WTC11 (cell line): ENCODE results near the gene USP10. TPM values are rescaled to one million over a fixed set of nuclear protein-coding genes. Genes with fewer than 3 reads are reported as not detected.

Source experiments
- ATAC-seq: fragments of 200-7000 bp; cut with Tn5 transposase; 2 replicates; pipeline ENCODE4 v1.10.0; 2021; ENCODE audit warnings: mild to moderate bottlenecking, moderate library complexity
- CTCF ChIA-PET: fragments of 300-600 bp; sonication (Branson Sonifier 250); formaldehyde crosslinking; loops from one replicate; lab custom pipeline; 2021; ENCODE audit warnings: antibody characterized with exemption; lab: Charles Lee
- POLR2A ChIA-PET: fragments of 350-600 bp; sonication (Branson Sonifier 250); formaldehyde crosslinking; loops from one replicate; lab custom pipeline; 2021; ENCODE audit warnings: antibody characterized with exemption; lab: Charles Lee
- DNase-seq: peaks from one replicate; pipeline ENCODE4 v3.0.0; 2021; ENCODE audit warnings: low spot score
- H3K27ac Mint-ChIP-seq: 2 replicates; pipeline ENCODE4 v1.8.0; 2021; ENCODE audit warnings: mixed read lengths
- H3K27me3 Mint-ChIP-seq: 2 replicates; pipeline ENCODE4 v1.8.0; 2021; ENCODE audit warnings: low read depth, mild to moderate bottlenecking, moderate library complexity, mixed read lengths
- H3K36me3 Mint-ChIP-seq: 2 replicates; pipeline ENCODE4 v1.8.0; 2021; ENCODE audit warnings: mixed read lengths
- H3K4me1 Mint-ChIP-seq: 2 replicates; pipeline ENCODE4 v1.8.0; 2022; ENCODE audit warnings: mixed read lengths
- H3K4me3 Mint-ChIP-seq: 2 replicates; pipeline ENCODE4 v1.8.0; 2021; ENCODE audit warnings: mild to moderate bottlenecking, moderate library complexity, mixed read lengths
- H3K9me3 Mint-ChIP-seq: 2 replicates; pipeline ENCODE4 v1.8.0; 2021; ENCODE audit warnings: mixed read lengths
- E2F4 ChIP-seq: sonication (generic); formaldehyde crosslinking; IDR thresholded peaks from 2 replicates; pipeline ENCODE4 v1.8.1; 2022; ENCODE audit warnings: low read depth, mild to moderate bottlenecking, moderate library complexity, missing genetic modification reagents, borderline replicate concordance
- ELF4 ChIP-seq: sonication (generic); formaldehyde crosslinking; IDR thresholded peaks from 2 replicates; pipeline ENCODE4 v1.8.1; 2022; ENCODE audit warnings: low read depth, mild to moderate bottlenecking, moderate library complexity, missing genetic modification reagents
- ESRRA ChIP-seq: sonication (generic); formaldehyde crosslinking; IDR thresholded peaks from 2 replicates; pipeline ENCODE4 v1.8.1; 2022; ENCODE audit warnings: mild to moderate bottlenecking, missing genetic modification reagents, borderline replicate concordance
- ETV6 ChIP-seq: sonication (generic); formaldehyde crosslinking; IDR thresholded peaks from 2 replicates; pipeline ENCODE4 v1.8.1; 2022; ENCODE audit warnings: mild to moderate bottlenecking, missing genetic modification reagents
- GTF2I ChIP-seq: fragments of 250-450 bp; sonication (Bioruptor Pico); conservative IDR thresholded peaks from 2 replicates; pipeline ENCODE4 v1.4.0; 2021; ENCODE audit warnings: mild to moderate bottlenecking
- HMGA2 ChIP-seq: fragments of 250-450 bp; sonication (Bioruptor Pico); IDR thresholded peaks from 2 replicates; pipeline ENCODE4 v1.4.0; 2021; ENCODE audit warnings: mild to moderate bottlenecking, moderate library complexity
- JUN ChIP-seq: sonication (generic); formaldehyde crosslinking; IDR thresholded peaks from 2 replicates; pipeline ENCODE4 v1.8.0; 2023; ENCODE audit warnings: mild to moderate bottlenecking, missing genetic modification reagents
- MYBL2 ChIP-seq: sonication (generic); formaldehyde crosslinking; IDR thresholded peaks from 2 replicates; pipeline ENCODE4 v1.8.1; 2023; ENCODE audit warnings: mild to moderate bottlenecking, moderate library complexity, missing genetic modification reagents
- NFATC4 ChIP-seq: fragments of 250-450 bp; sonication (Bioruptor Pico); IDR thresholded peaks from 2 replicates; pipeline ENCODE4 v1.9.0; 2021; ENCODE audit warnings: mild to moderate bottlenecking
- NFYB ChIP-seq: sonication (generic); formaldehyde crosslinking; conservative IDR thresholded peaks from 2 replicates; pipeline ENCODE4 v1.8.0; 2022; ENCODE audit warnings: low read depth, missing genetic modification reagents
- NR2C2 ChIP-seq: sonication (generic); formaldehyde crosslinking; IDR thresholded peaks from 2 replicates; pipeline ENCODE4 v1.8.0; 2022; ENCODE audit warnings: mild to moderate bottlenecking, missing genetic modification reagents
- SMAD3 ChIP-seq: sonication (generic); formaldehyde crosslinking; IDR thresholded peaks from 2 replicates; pipeline ENCODE4 v1.8.0; 2022; ENCODE audit warnings: missing genetic modification reagents, mild to moderate bottlenecking, borderline replicate concordance
- SP1 ChIP-seq: sonication (generic); formaldehyde crosslinking; conservative IDR thresholded peaks from 2 replicates; pipeline ENCODE4 v1.8.1; 2022; ENCODE audit warnings: missing genetic modification reagents
- USF1 ChIP-seq: sonication (generic); formaldehyde crosslinking; IDR thresholded peaks from 2 replicates; pipeline ENCODE4 v1.8.0; 2022; ENCODE audit warnings: mild to moderate bottlenecking, missing genetic modification reagents
- USF2 ChIP-seq: sonication (generic); formaldehyde crosslinking; IDR thresholded peaks from 2 replicates; pipeline ENCODE4 v1.8.1; 2023; ENCODE audit warnings: mild to moderate bottlenecking, missing genetic modification reagents, moderate library complexity
- ZBTB21 ChIP-seq: sonication (generic); formaldehyde crosslinking; IDR thresholded peaks from 2 replicates; pipeline ENCODE4 v1.8.1; 2023; ENCODE audit warnings: mild to moderate bottlenecking, missing genetic modification reagents, borderline replicate concordance
- ZNF121 ChIP-seq: sonication (generic); formaldehyde crosslinking; IDR thresholded peaks from 2 replicates; pipeline ENCODE4 v1.8.0; 2023; ENCODE audit warnings: missing genetic modification reagents
- ZNF138 ChIP-seq: sonication (generic); formaldehyde crosslinking; conservative IDR thresholded peaks from 2 replicates; pipeline ENCODE4 v1.8.1; 2022; ENCODE audit warnings: mild to moderate bottlenecking, moderate library complexity, missing genetic modification reagents
- ZNF219 ChIP-seq: sonication (generic); formaldehyde crosslinking; IDR thresholded peaks from 2 replicates; pipeline ENCODE4 v1.8.0; 2023; ENCODE audit warnings: missing genetic modification reagents, mild to moderate bottlenecking, borderline replicate concordance
- ZNF396 ChIP-seq: fragments of 250-450 bp; sonication (Bioruptor Pico); IDR thresholded peaks from 2 replicates; pipeline ENCODE4 v1.8.0; 2021; ENCODE audit warnings: mild to moderate bottlenecking, moderate library complexity, borderline replicate concordance
- ZNF425 ChIP-seq: fragments of 250-450 bp; sonication (Bioruptor Pico); conservative IDR thresholded peaks from 2 replicates; pipeline ENCODE4 v1.9.0; 2021; ENCODE audit warnings: mild to moderate bottlenecking
- ZNF532 ChIP-seq: fragments of 250-450 bp; sonication (Bioruptor Pico); IDR thresholded peaks from 2 replicates; pipeline ENCODE4 v1.9.0; 2021; ENCODE audit warnings: mild to moderate bottlenecking, borderline replicate concordance
- total RNA-seq: library from RNA; stranded (reverse); gene quantifications from 3 replicates; pipeline ENCODE4 v1.2.3, GENCODE V29; 2021

The USP10 gene
- total RNA-seq, 1 experiment from 2014 or later = 138 TPM

- no peak for TF ChIP-seq HMGA2 (CRISPR knock-in tag)
- TF ChIP-seq ZNF138 (CRISPR knock-in tag) = no peak
- TF ChIP-seq USF2 = peak; percentile 80
- TF ChIP-seq ZNF219 (CRISPR knock-in tag) = no peak
- TF ChIP-seq ZNF396 = no peak
- peak; percentile 66 for TF ChIP-seq USF1
- TF ChIP-seq NFYB (CRISPR knock-in tag) = peak; percentile 51; the same call in 1 of the 2 replicates
- TF ChIP-seq SMAD3 (CRISPR knock-in tag) = no peak
- Mint-ChIP-seq H3K9me3 (peaks cover 12% of the 10 kb centered on the region), H3K27ac (no peak overlapping the region), H3K4me1 (no peaks in the 10 kb centered on the region), H3K4me3 (no peak overlapping the region), H3K27me3 (peaks cover 15% of the 10 kb centered on the region), H3K36me3 (no peaks in the 10 kb centered on the region)
- ChIA-PET CTCF (interaction anchor here (0.6 to 1.4 kb wide), 2 partner anchors 87 to 143 kb away, joined by 3 read pairs; no protein-coding TSS in a partner anchor), POLR2A (no interaction called here)
- no peak for DNase-seq
- ATAC-seq = no peak
Measured at GRCh38 chr16:84813141-84813934, 113.5 kb downstream of the USP10 start.

- H3K4me3 Mint-ChIP-seq = no peak overlapping the region
- ChIA-PET POLR2A (no interaction called here), CTCF (interaction anchor here (0.8 to 1.5 kb wide), 2 partner anchors 110 to 193 kb away, joined by 3 to 4 read pairs; no protein-coding TSS in a partner anchor)
- H3K27ac Mint-ChIP-seq = no peak overlapping the region
- TF ChIP-seq MYBL2 (no peak), ELF4 (no peak), ZNF219 (CRISPR knock-in tag) (no peak), SP1 (CRISPR knock-in tag) (no peak), NFATC4 (CRISPR knock-in tag) (no peak), ESRRA (no peak), ETV6 (CRISPR knock-in tag) (no peak), NR2C2 (CRISPR knock-in tag) (no peak), ZNF396 (no peak), ZNF121 (CRISPR knock-in tag) (no peak), NFYB (CRISPR knock-in tag) (no peak), SMAD3 (CRISPR knock-in tag) (no peak), GTF2I (CRISPR knock-in tag) (no peak), E2F4 (CRISPR knock-in tag) (no peak), JUN (CRISPR knock-in tag) (no peak), ZBTB21 (CRISPR knock-in tag) (no peak), ZNF425 (CRISPR knock-in tag) (no peak), ZNF532 (no peak)
- H3K4me1 Mint-ChIP-seq = peaks cover 13% of the 10 kb centered on the region
- no peak for ATAC-seq
- H3K9me3 Mint-ChIP-seq = peaks cover 12% of the 10 kb centered on the region
- H3K27me3 Mint-ChIP-seq = peaks cover 34% of the 10 kb centered on the region
- no peak for DNase-seq
- no peaks in the 10 kb centered on the region for H3K36me3 Mint-ChIP-seq
Measured at GRCh38 chr16:84815462-84815861, 115.7 kb downstream of the USP10 start.
